WTC11 (cell line): ENCODE measurements around the gene RPA3. TPM values are rescaled to one million over a fixed set of nuclear protein-coding genes. Genes with fewer than 3 reads are reported as not detected.

Source experiments
- ATAC-seq: fragments of 200-7000 bp; cut with Tn5 transposase; 2 replicates; pipeline ENCODE4 v1.10.0; 2021; ENCODE audit warnings: mild to moderate bottlenecking, moderate library complexity
- CTCF ChIA-PET: fragments of 300-600 bp; sonication (Branson Sonifier 250); formaldehyde crosslinking; loops from one replicate; lab custom pipeline; 2021; ENCODE audit warnings: antibody characterized with exemption; lab: Charles Lee
- POLR2A ChIA-PET: fragments of 350-600 bp; sonication (Branson Sonifier 250); formaldehyde crosslinking; loops from one replicate; lab custom pipeline; 2021; ENCODE audit warnings: antibody characterized with exemption; lab: Charles Lee
- DNase-seq: peaks from one replicate; pipeline ENCODE4 v3.0.0; 2021; ENCODE audit warnings: low spot score
- H3K27ac Mint-ChIP-seq: 2 replicates; pipeline ENCODE4 v1.8.0; 2021; ENCODE audit warnings: mixed read lengths
- H3K27me3 Mint-ChIP-seq: 2 replicates; pipeline ENCODE4 v1.8.0; 2021; ENCODE audit warnings: low read depth, mild to moderate bottlenecking, moderate library complexity, mixed read lengths
- H3K36me3 Mint-ChIP-seq: 2 replicates; pipeline ENCODE4 v1.8.0; 2021; ENCODE audit warnings: mixed read lengths
- H3K4me1 Mint-ChIP-seq: 2 replicates; pipeline ENCODE4 v1.8.0; 2022; ENCODE audit warnings: mixed read lengths
- H3K4me3 Mint-ChIP-seq: 2 replicates; pipeline ENCODE4 v1.8.0; 2021; ENCODE audit warnings: mild to moderate bottlenecking, moderate library complexity, mixed read lengths
- H3K9me3 Mint-ChIP-seq: 2 replicates; pipeline ENCODE4 v1.8.0; 2021; ENCODE audit warnings: mixed read lengths
- ERG ChIP-seq: fragments of 250-450 bp; sonication (Bioruptor Pico); IDR thresholded peaks from 2 replicates; pipeline ENCODE4 v1.8.0; 2021; ENCODE audit warnings: mild to moderate bottlenecking
- ETV6 ChIP-seq: sonication (generic); formaldehyde crosslinking; IDR thresholded peaks from 2 replicates; pipeline ENCODE4 v1.8.1; 2022; ENCODE audit warnings: mild to moderate bottlenecking, missing genetic modification reagents
- FOXJ3 ChIP-seq: sonication (generic); formaldehyde crosslinking; IDR thresholded peaks from 2 replicates; pipeline ENCODE4 v1.9.0; 2021; ENCODE audit warnings: missing genetic modification reagents, mild to moderate bottlenecking, borderline replicate concordance
- FOXK1 ChIP-seq: sonication (generic); formaldehyde crosslinking; IDR thresholded peaks from 2 replicates; pipeline ENCODE4 v1.8.0; 2022; ENCODE audit warnings: mild to moderate bottlenecking, moderate library complexity, missing genetic modification reagents
- GRHL2 ChIP-seq: fragments of 250-450 bp; sonication (Bioruptor Pico); IDR thresholded peaks from 2 replicates; pipeline ENCODE4 v1.8.0; 2022; ENCODE audit warnings: mild to moderate bottlenecking, moderate library complexity; ENCODE audit not compliant: insufficient replicate concordance, severe bottlenecking
- IRF1 ChIP-seq: sonication (generic); formaldehyde crosslinking; IDR thresholded peaks from 2 replicates; pipeline ENCODE4 v1.8.0; 2023; ENCODE audit warnings: missing genetic modification reagents
- JUN ChIP-seq: sonication (generic); formaldehyde crosslinking; IDR thresholded peaks from 2 replicates; pipeline ENCODE4 v1.8.0; 2023; ENCODE audit warnings: mild to moderate bottlenecking, missing genetic modification reagents
- NR1H2 ChIP-seq: sonication (generic); formaldehyde crosslinking; IDR thresholded peaks from 2 replicates; pipeline ENCODE4 v1.9.0; 2021; ENCODE audit warnings: mild to moderate bottlenecking, moderate library complexity, missing genetic modification reagents
- NR2C2 ChIP-seq: sonication (generic); formaldehyde crosslinking; IDR thresholded peaks from 2 replicates; pipeline ENCODE4 v1.8.0; 2022; ENCODE audit warnings: mild to moderate bottlenecking, missing genetic modification reagents
- PREB ChIP-seq: sonication (generic); formaldehyde crosslinking; IDR thresholded peaks from 2 replicates; pipeline ENCODE4 v1.8.1; 2022; ENCODE audit warnings: mild to moderate bottlenecking, missing genetic modification reagents, moderate library complexity, borderline replicate concordance
- TCF7 ChIP-seq: sonication (generic); formaldehyde crosslinking; IDR thresholded peaks from 2 replicates; pipeline ENCODE4 v1.8.0; 2022; ENCODE audit warnings: mild to moderate bottlenecking, low read depth, missing genetic modification reagents, moderate library complexity
- ZNF138 ChIP-seq: sonication (generic); formaldehyde crosslinking; conservative IDR thresholded peaks from 2 replicates; pipeline ENCODE4 v1.8.1; 2022; ENCODE audit warnings: mild to moderate bottlenecking, moderate library complexity, missing genetic modification reagents
- ZNF281 ChIP-seq: sonication (generic); formaldehyde crosslinking; IDR thresholded peaks from 2 replicates; pipeline ENCODE4 v1.8.0; 2023; ENCODE audit warnings: mild to moderate bottlenecking, missing genetic modification reagents
- total RNA-seq: library from RNA; stranded (reverse); gene quantifications from 3 replicates; pipeline ENCODE4 v1.2.3, GENCODE V29; 2021
- TF ChIP-seq, protein P1 (sequence below): sonication (generic); formaldehyde crosslinking; IDR thresholded peaks from 2 replicates; pipeline ENCODE4 v1.8.1; 2023; ENCODE audit warnings: mild to moderate bottlenecking, missing genetic modification reagents, borderline replicate concordance
- TF ChIP-seq, protein P2 (sequence below): sonication (generic); formaldehyde crosslinking; IDR thresholded peaks from 2 replicates; pipeline ENCODE4 v1.8.1; 2022; ENCODE audit warnings: low read depth, missing genetic modification reagents, borderline replicate concordance
- TF ChIP-seq, protein P3 (sequence below): sonication (generic); formaldehyde crosslinking; IDR thresholded peaks from 2 replicates; pipeline ENCODE4 v1.8.1; 2023; ENCODE audit warnings: mild to moderate bottlenecking, missing genetic modification reagents, moderate library complexity

RPA3 gene
- total RNA-seq, 1 experiment from 2014 or later, result 97.8 TPM

- TF ChIP-seq ERG, result no peak
- TF ChIP-seq, protein P1, sequence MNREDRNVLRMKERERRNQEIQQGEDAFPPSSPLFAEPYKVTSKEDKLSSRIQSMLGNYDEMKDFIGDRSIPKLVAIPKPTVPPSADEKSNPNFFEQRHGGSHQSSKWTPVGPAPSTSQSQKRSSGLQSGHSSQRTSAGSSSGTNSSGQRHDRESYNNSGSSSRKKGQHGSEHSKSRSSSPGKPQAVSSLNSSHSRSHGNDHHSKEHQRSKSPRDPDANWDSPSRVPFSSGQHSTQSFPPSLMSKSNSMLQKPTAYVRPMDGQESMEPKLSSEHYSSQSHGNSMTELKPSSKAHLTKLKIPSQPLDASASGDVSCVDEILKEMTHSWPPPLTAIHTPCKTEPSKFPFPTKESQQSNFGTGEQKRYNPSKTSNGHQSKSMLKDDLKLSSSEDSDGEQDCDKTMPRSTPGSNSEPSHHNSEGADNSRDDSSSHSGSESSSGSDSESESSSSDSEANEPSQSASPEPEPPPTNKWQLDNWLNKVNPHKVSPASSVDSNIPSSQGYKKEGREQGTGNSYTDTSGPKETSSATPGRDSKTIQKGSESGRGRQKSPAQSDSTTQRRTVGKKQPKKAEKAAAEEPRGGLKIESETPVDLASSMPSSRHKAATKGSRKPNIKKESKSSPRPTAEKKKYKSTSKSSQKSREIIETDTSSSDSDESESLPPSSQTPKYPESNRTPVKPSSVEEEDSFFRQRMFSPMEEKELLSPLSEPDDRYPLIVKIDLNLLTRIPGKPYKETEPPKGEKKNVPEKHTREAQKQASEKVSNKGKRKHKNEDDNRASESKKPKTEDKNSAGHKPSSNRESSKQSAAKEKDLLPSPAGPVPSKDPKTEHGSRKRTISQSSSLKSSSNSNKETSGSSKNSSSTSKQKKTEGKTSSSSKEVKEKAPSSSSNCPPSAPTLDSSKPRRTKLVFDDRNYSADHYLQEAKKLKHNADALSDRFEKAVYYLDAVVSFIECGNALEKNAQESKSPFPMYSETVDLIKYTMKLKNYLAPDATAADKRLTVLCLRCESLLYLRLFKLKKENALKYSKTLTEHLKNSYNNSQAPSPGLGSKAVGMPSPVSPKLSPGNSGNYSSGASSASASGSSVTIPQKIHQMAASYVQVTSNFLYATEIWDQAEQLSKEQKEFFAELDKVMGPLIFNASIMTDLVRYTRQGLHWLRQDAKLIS, result 0 out of 2 replicates have a peak, but pooled peaks have one; percentile 35
- TF ChIP-seq PREB, result no peak
- TF ChIP-seq, protein P2, sequence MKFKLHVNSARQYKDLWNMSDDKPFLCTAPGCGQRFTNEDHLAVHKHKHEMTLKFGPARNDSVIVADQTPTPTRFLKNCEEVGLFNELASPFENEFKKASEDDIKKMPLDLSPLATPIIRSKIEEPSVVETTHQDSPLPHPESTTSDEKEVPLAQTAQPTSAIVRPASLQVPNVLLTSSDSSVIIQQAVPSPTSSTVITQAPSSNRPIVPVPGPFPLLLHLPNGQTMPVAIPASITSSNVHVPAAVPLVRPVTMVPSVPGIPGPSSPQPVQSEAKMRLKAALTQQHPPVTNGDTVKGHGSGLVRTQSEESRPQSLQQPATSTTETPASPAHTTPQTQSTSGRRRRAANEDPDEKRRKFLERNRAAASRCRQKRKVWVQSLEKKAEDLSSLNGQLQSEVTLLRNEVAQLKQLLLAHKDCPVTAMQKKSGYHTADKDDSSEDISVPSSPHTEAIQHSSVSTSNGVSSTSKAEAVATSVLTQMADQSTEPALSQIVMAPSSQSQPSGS (CRISPR knock-in tag), result no peak
- peak; percentile 97 for TF ChIP-seq FOXK1 (CRISPR knock-in tag)
Observed at GRCh38 chr7:7640221-7641128, 77.9 kb downstream of the RPA3 start, which contains the start of gene UMAD1 (continued).

DNA sequence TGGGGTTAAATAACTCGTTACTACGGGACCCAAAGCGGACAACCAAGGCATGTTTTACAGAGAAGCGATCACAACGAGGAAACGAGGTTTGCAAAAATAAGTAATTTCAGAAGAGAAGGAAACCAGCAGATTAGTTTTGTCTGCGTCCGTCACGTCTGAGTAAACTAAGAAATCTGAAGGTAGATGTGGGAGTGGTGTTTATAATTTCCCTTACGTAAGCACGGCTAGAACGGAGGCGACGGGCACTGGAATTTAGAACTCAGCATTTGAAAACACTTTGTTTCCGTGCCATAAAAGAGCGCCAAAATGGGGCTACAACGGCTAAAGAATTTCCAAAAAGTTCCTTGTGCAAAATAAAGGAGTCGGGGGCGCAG is 78.6 kb downstream of the RPA3 start:
- DNase-seq, result no peak
- CTCF ChIA-PET, result interaction anchor here (1.2 to 1.8 kb wide), 5 partner anchors 22 to 656 kb away, joined by 4 to 7 read pairs (median 6); no protein-coding TSS in a partner anchor
- Mint-ChIP-seq H3K36me3 (peaks cover 13% of the 10 kb centered on the region), H3K27me3 (no peaks in the 10 kb centered on the region), H3K9me3 (no peaks in the 10 kb centered on the region), H3K27ac (peak overlapping the region; percentile 98), H3K4me1 (peaks cover 32% of the 10 kb centered on the region), H3K4me3 (peak overlapping the region; percentile 98)
- POLR2A ChIA-PET, result interaction anchor here (0.6 kb wide), 1 partner anchor 447 kb away, joined by 8 read pairs; no protein-coding TSS in a partner anchor
- no peak for ATAC-seq
- no peak for TF ChIP-seq ZNF281 (CRISPR knock-in tag)
- TF ChIP-seq, protein P3, sequence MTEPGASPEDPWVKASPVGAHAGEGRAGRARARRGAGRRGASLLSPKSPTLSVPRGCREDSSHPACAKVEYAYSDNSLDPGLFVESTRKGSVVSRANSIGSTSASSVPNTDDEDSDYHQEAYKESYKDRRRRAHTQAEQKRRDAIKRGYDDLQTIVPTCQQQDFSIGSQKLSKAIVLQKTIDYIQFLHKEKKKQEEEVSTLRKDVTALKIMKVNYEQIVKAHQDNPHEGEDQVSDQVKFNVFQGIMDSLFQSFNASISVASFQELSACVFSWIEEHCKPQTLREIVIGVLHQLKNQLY, result no peak

- Mint-ChIP-seq H3K27me3 (no peaks in the 10 kb centered on the region), H3K9me3 (no peaks in the 10 kb centered on the region), H3K27ac (peak overlapping the region; percentile 98), H3K4me3 (peak overlapping the region; percentile 98), H3K4me1 (peaks cover 32% of the 10 kb centered on the region), H3K36me3 (peaks cover 13% of the 10 kb centered on the region)
- ATAC-seq (no peak), DNase-seq (no peak)
- ChIA-PET CTCF (no interaction called here), POLR2A (interaction anchor here (0.6 kb wide), 1 partner anchor 447 kb away, joined by 8 read pairs; no protein-coding TSS in a partner anchor)
- TF ChIP-seq FOXJ3 (CRISPR knock-in tag), result no peak
- TF ChIP-seq, protein P2 (CRISPR knock-in tag), result no peak
- no peak for TF ChIP-seq NR1H2 (CRISPR knock-in tag)
- TF ChIP-seq NR2C2, result no peak
- TF ChIP-seq GRHL2, result no peak
- no peak for TF ChIP-seq JUN (CRISPR knock-in tag)
- no peak for TF ChIP-seq ETV6
- no peak for TF ChIP-seq TCF7
- no peak for TF ChIP-seq ZNF138 (CRISPR knock-in tag)
- no peak for TF ChIP-seq IRF1 (CRISPR knock-in tag)
Observed at GRCh38 chr7:7639421-7639820, 79.0 kb downstream of the RPA3 start.
